Measurements from ENCODE around the gene SLC15A3. TPM values are rescaled to one million over a fixed set of nuclear protein-coding genes. Genes with fewer than 3 reads are reported as not detected.
A peak's percentile ranks its signal among the peaks of the same experiment; 100 is the strongest.

SLC15A3 gene
- total RNA-seq, 2 experiments from 2014 or later = 10.5 to 11.9 TPM

- Mint-ChIP-seq H3K4me3 (peak overlapping the region; percentile 54), H3K27me3 (no peaks in the 10 kb centered on the region), H3K9me3 (no peaks in the 10 kb centered on the region), H3K36me3 (ENCODE audit: low read depth) (peaks cover 18% of the 10 kb centered on the region), H3K4me1 (ENCODE audit: low read depth) (peaks cover 17% of the 10 kb centered on the region), H3K27ac (no peak overlapping the region)
- no peak for DNase-seq
- H3K4me1 ChIP-seq (ENCODE audit: insufficient read depth, low read length) = peaks cover 18% of the 10 kb centered on the region
- no peaks in the 10 kb centered on the region for H3K9me3 ChIP-seq (ENCODE audit: control insufficient read depth in 1 of 2, insufficient read depth in 1 of 2, low read length in 2 of 2)
- H3K27ac ChIP-seq (ENCODE audit: low read depth in 1 of 2, low read length in 2 of 2) = no peak overlapping the region
- TF ChIP-seq CTCF (IDR thresholded peaks at IDR 0.05) = no peak
- CTCF ChIA-PET = interaction anchor here (0.7 to 2.1 kb wide), 5 partner anchors 36 to 220 kb away, joined by 3 to 6 read pairs (median 3); no protein-coding TSS in a partner anchor
- peaks cover 2% of the 10 kb centered on the region for H3K36me3 ChIP-seq (ENCODE audit: insufficient read depth, low read length)
- ATAC-seq (ENCODE audit: poor library complexity) = no peak
- POLR2A ChIA-PET = no interaction called here
- no peak overlapping the region for H3K4me3 ChIP-seq (ENCODE audit: low read length)
- no peaks in the 10 kb centered on the region for H3K27me3 ChIP-seq (ENCODE audit: control insufficient read depth in 1 of 2, insufficient read depth in 2 of 2, low read length in 2 of 2)
- intact Hi-C loops (cut with DNase I, micrococcal nuclease) = no loop called here
Observed at GRCh38 chr11:60968223-60968622, 16.2 kb upstream of the SLC15A3 start.

- intact Hi-C loops (cut with DNase I, micrococcal nuclease) = no loop called here
- CTCF ChIA-PET = interaction anchor here (1.0 kb wide), 1 partner anchor 164 kb away, joined by 3 read pairs; no protein-coding TSS in a partner anchor
- POLR2A ChIA-PET = interaction anchor here (1.2 kb wide), 1 partner anchor 20 kb away, joined by 4 read pairs; no protein-coding TSS in a partner anchor
Observed at GRCh38 chr11:60966890-60967289, 14.9 kb upstream of the SLC15A3 start.

GRCh38 chr11:60964801-60965200, 12.8 kb upstream of the SLC15A3 start:
- no peak overlapping the region for H3K27ac Mint-ChIP-seq
- DNase-seq = no peak
- H3K36me3 ChIP-seq (ENCODE audit: insufficient read depth, low read length) = no peaks in the 10 kb centered on the region
- no peak overlapping the region for H3K27ac ChIP-seq (ENCODE audit: low read depth in 1 of 2, low read length in 2 of 2)
- ChIA-PET POLR2A (interaction anchor here (0.6 kb wide), 1 partner anchor 43 kb away, joined by 3 read pairs; no protein-coding TSS in a partner anchor), CTCF (no interaction called here)
- no peaks in the 10 kb centered on the region for H3K9me3 Mint-ChIP-seq
- no peaks in the 10 kb centered on the region for H3K36me3 Mint-ChIP-seq (ENCODE audit: low read depth)
- H3K4me1 ChIP-seq (ENCODE audit: insufficient read depth, low read length) = peaks cover under 1% of the 10 kb centered on the region
- H3K4me1 Mint-ChIP-seq (ENCODE audit: low read depth) = no peaks in the 10 kb centered on the region
- no peak overlapping the region for H3K4me3 Mint-ChIP-seq
- no peaks in the 10 kb centered on the region for H3K27me3 Mint-ChIP-seq
- TF ChIP-seq CTCF (IDR thresholded peaks at IDR 0.05) = no peak
- no peak overlapping the region for H3K4me3 ChIP-seq (ENCODE audit: low read length)
- no peaks in the 10 kb centered on the region for H3K27me3 ChIP-seq (ENCODE audit: control insufficient read depth in 1 of 2, insufficient read depth in 2 of 2, low read length in 2 of 2)
- intact Hi-C loops (cut with DNase I, micrococcal nuclease) = no loop called here
- ATAC-seq (ENCODE audit: poor library complexity) = no peak
- no peaks in the 10 kb centered on the region for H3K9me3 ChIP-seq (ENCODE audit: control insufficient read depth in 1 of 2, insufficient read depth in 1 of 2, low read length in 2 of 2)

More at GRCh38 chr11:60966890-60967289, 14.9 kb upstream of the SLC15A3 start:
- Mint-ChIP-seq H3K27me3 (no peaks in the 10 kb centered on the region), H3K27ac (no peak overlapping the region), H3K36me3 (ENCODE audit: low read depth) (peaks cover 6% of the 10 kb centered on the region), H3K4me3 (no peak overlapping the region), H3K9me3 (no peaks in the 10 kb centered on the region), H3K4me1 (ENCODE audit: low read depth) (peaks cover 17% of the 10 kb centered on the region)
- ATAC-seq (ENCODE audit: poor library complexity) (no peak), DNase-seq (no peak)
- no peak overlapping the region for H3K4me3 ChIP-seq (ENCODE audit: low read length)
- peaks cover 18% of the 10 kb centered on the region for H3K4me1 ChIP-seq (ENCODE audit: insufficient read depth, low read length)
- no peak for TF ChIP-seq CTCF (IDR thresholded peaks at IDR 0.05)
- H3K27me3 ChIP-seq (ENCODE audit: control insufficient read depth in 1 of 2, insufficient read depth in 2 of 2, low read length in 2 of 2) = no peaks in the 10 kb centered on the region
- H3K27ac ChIP-seq (ENCODE audit: low read depth in 1 of 2, low read length in 2 of 2) = no peak overlapping the region
- no peaks in the 10 kb centered on the region for H3K9me3 ChIP-seq (ENCODE audit: control insufficient read depth in 1 of 2, insufficient read depth in 1 of 2, low read length in 2 of 2)
- no peaks in the 10 kb centered on the region for H3K36me3 ChIP-seq (ENCODE audit: insufficient read depth, low read length)

Data from CD4-positive, alpha-beta T cell (primary cell).